Endothelial cell of umbilical vein (primary cell): ENCODE results near the gene B3GNT8.
"Not testable (repeated sequence)": the region's sequence is repeated elsewhere in the genome, so short reads cannot be mapped to it uniquely, and the experiment has no call there.

Source experiments
- CTCF ChIP-seq, 2 donors: IDR thresholded peaks; 1 replicate in 1 of 2; 2 replicates in 1 of 2; pipeline ENCODE4 v1.5.1; 2011; ENCODE audit warnings: low read length in 2 of 2, mild to moderate bottlenecking in 2 of 2, moderate library complexity in 2 of 2, control low read depth in 1 of 2, inconsistent platforms in 1 of 2, low read depth in 1 of 2; ENCODE audit not compliant: insufficient read depth in 1 of 2; ENCODE audit errors: extremely low read depth in 1 of 2
- EZH2 ChIP-seq: IDR thresholded peaks from 2 replicates; pipeline ENCODE4 v1.6.1; 2012; ENCODE audit warnings: borderline replicate concordance, low read depth, mild to moderate bottlenecking, moderate library complexity, low read length, inconsistent platforms; ENCODE audit not compliant: severe bottlenecking
- FOS ChIP-seq: IDR thresholded peaks from 2 replicates; pipeline ENCODE4 v1.6.1; 2011; ENCODE audit warnings: mild to moderate bottlenecking, low read length, moderate library complexity, borderline replicate concordance; ENCODE audit not compliant: insufficient read depth
- MAX ChIP-seq: IDR thresholded peaks from 2 replicates; pipeline ENCODE4 v1.6.1; 2011; ENCODE audit not compliant: insufficient read depth, insufficient read length
- MYC ChIP-seq: IDR thresholded peaks from one replicate; pipeline ENCODE4 v1.6.1; 2011; ENCODE audit warnings: mild to moderate bottlenecking, low read depth, low read length
- POLR2A ChIP-seq: IDR thresholded peaks from 2 replicates; pipeline ENCODE4 v1.6.1; 2012; ENCODE audit warnings: low read depth, mild to moderate bottlenecking, control low read depth, low read length
- POLR2AphosphoS5 ChIP-seq: IDR thresholded peaks from 2 replicates; pipeline ENCODE4 v1.6.1; 2012; ENCODE audit warnings: low read depth, mild to moderate bottlenecking, control low read depth, low read length, moderate library complexity; ENCODE audit not compliant: insufficient read depth

- not testable (repeated sequence) for TF ChIP-seq MYC; POLR2A; CTCF (IDR thresholded peaks at IDR 0.05; ENCODE audit: extremely low read depth in 1 of 2, insufficient read depth in 1 of 2, low read depth in 1 of 2, low read length in 2 of 2); POLR2AphosphoS5; EZH2; MAX; FOS
Observed at GRCh38 chr19:41435376-41435775, 8.2 kb upstream of the B3GNT8 start.
